LNCAP (cell line): ENCODE measurements around the gene PTPRN2.

Experiments
- TF ChIP-seq, protein P1 (sequence below): fragments of 450-650 bp; IDR thresholded peaks from 2 replicates; pipeline ENCODE4 v1.5.1; 2017; ENCODE audit warnings: mild to moderate bottlenecking

The PTPRN2 gene

GRCh38 chr7:157718303-157719007, 869.2 kb downstream of the PTPRN2 start:
- TF ChIP-seq, protein P1, sequence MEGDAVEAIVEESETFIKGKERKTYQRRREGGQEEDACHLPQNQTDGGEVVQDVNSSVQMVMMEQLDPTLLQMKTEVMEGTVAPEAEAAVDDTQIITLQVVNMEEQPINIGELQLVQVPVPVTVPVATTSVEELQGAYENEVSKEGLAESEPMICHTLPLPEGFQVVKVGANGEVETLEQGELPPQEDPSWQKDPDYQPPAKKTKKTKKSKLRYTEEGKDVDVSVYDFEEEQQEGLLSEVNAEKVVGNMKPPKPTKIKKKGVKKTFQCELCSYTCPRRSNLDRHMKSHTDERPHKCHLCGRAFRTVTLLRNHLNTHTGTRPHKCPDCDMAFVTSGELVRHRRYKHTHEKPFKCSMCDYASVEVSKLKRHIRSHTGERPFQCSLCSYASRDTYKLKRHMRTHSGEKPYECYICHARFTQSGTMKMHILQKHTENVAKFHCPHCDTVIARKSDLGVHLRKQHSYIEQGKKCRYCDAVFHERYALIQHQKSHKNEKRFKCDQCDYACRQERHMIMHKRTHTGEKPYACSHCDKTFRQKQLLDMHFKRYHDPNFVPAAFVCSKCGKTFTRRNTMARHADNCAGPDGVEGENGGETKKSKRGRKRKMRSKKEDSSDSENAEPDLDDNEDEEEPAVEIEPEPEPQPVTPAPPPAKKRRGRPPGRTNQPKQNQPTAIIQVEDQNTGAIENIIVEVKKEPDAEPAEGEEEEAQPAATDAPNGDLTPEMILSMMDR, result no peak

DNA sequence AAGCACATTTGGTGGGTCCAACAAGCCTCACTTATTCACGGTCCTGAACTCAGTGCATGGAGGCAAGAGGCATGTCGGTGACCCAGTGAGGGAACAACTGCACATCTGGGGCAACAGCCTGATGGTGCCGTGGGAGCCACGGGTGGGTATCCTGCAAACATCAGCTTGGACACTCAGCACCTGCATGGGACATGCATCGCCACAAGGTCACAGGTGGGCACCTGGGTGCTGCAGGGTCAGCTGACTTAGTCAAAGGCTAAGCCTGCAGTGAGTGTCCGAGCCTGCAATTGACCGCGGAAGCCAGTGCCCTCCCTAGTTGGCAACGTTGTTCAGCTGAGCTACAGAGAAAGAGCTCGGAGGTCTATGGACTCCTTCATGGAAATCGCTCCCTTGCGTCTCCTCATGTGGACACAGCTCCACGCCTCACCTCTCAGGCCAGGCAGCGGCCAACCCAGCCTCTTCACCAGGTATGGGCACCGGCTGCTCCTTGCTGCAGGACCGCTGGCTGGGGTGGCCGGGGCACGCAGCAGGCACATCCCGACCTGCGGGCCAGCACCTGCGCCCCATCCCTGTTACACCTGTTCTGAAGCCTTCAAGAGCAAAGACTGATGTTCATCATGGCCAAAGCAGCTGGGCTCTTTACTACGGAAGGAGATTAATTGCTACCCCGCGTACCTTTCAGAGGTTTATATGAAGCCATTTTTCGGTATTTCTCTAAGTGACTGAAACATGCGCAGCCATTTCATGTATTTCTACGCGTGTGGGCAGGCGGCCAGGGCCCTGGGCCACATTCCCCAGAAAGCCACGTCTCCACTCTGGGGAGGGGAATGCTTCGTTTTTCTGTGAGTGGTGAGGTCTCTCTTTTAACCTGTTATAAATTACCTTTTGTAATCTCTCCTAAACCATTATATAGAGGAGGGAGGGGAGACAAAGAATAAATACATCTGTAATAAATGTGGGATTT, 870.1 kb downstream of the PTPRN2 start:
- TF ChIP-seq, protein P1, result no peak

DNA sequence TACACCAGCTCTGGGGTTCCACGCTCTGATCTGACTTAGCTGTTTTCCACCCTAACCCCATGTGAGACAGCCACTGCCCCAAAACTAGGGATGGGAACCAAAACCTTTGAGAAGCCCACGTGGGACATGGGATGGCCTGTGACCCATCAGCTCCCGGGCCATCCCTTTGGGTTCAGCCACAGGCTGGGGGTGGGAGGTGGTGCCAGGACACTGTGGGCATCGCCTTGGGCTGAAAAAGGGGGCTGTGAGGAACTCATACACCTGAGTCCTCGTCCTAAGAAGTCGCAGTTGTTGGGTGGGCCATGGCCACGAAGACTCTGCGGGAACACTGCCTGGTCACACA, 871.7 kb downstream of the PTPRN2 start:
- TF ChIP-seq, protein P1, result no peak

DNA sequence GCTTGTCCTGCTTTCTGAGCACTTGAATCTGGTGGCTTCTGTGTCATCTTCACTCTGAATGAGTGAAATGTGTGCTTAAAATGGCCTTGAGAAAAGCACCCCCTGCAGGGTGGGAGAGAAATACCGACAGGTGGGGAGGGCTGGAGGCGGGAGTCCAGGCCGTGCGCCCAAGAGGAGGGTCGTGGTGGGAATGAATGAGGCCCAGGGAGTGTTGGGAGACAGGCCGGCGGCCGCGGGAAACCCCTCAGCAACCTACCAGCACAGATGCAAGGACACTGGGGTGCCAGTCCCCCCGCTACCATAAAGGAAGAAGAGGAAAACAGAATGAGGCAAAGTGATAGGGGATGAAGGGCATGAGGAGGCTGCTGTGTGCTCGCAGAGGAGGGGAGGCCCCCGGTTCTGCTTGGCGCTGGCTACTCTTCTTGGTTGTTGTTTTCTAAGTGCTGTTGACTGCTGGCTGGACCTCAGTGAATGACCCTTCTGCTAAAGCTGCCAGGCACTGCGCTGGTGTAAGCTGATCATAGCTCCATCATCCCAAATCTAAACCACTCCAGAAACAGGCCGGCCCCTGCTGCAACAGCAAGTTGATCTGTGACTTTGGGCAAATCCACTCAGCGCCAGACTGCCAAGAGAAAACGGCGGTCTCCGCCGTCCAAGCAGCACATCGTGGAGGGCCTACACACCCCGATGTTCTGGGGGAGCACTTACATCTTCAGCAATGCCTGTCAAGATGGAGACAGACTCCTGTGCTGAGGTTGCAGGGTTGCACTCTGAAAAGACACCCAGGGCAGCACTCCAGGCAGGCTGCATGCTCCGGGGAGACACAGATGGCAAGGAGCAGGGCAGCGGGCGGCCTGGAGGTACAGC, 872.3 kb downstream of the PTPRN2 start:
- TF ChIP-seq, protein P1, result 0 out of 2 replicates have a peak, but pooled peaks have one; percentile 15

- TF ChIP-seq, protein P1, result no peak
Measured at GRCh38 chr7:157714166-157715070, 873.2 kb downstream of the PTPRN2 start.

DNA sequence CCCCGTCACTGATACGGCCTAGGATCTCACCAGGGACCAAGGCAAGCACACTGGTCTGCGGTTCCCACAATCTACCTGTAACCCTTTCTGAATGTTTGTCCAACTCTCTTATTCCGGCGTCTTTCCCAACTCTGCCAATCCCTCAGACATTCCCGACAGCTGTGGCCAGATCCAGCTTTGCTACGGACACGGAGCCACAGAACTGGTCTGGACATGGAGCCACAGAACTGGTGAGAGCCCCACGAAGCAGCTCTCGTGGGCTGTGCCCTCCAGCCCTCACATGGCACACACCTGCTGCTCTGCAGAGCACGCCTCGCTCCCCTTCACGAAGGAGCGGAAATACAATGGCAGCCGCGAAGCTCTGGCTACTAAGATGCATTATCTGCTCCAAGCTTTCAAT, 874.0 kb downstream of the PTPRN2 start:
- TF ChIP-seq, protein P1, result no peak
